K562 (cell line): ENCODE results near the gene HSD11B2. TPM values are rescaled to one million over a fixed set of nuclear protein-coding genes. Genes with fewer than 3 reads are reported as not detected.

ENCODE experiments used
- ATAC-seq: fragments of 200-7000 bp; cut with Tn5 transposase; 3 replicates; pipeline ENCODE4 v1.9.1; 2020; ENCODE audit warnings: moderate library complexity
- BruUV-seq: library from RNA; stranded (reverse); fragments of 400-500 nt; replicated peaks from 2 replicates; lab custom pipeline; 2021; lab: Mats Ljungman, UMichigan
- CTCF ChIA-PET: fragments of 300-600 bp; formaldehyde crosslinking; extraction: SDS; loops from one replicate; lab custom pipeline; 2021; ENCODE audit warnings: low intra/inter-chr PET ratio; lab: Yijun Ruan, JAX
- POLR2A ChIA-PET: fragments of 300-600, 350-650 bp; sonication (Branson Sonifier 250); formaldehyde crosslinking; extraction: SDS; loops from one replicate; lab custom pipeline; 2021; ENCODE audit warnings: antibody characterized with exemption, inconsistent platforms; lab: Yijun Ruan, JAX
- DNase-seq, 4 experiments: peaks; one replicate each; pipeline versions ENCODE4 v3.0.0 to v3.0.0-alpha.2; 2011 to 2018; ENCODE audit warnings: low spot score in 3 of 4, mixed read lengths in 3 of 4; ENCODE audit errors: extremely low read depth in 1 of 4
- FAIRE-seq: peaks from 2 replicates; lab custom pipeline; 2011; peaks lifted over from hg19 to GRCh38; lab: Jason Lieb, UNC
- H2AFZ ChIP-seq: 2 replicates; pipeline ENCODE4 v1.6.0; 2011; ENCODE audit warnings: low read depth, low read length, control low read depth, inconsistent platforms
- H3K27ac ChIP-seq: fragments of 200-600 bp; 3 replicates; pipeline ENCODE4 v1.8.0; 2011; ENCODE audit warnings: low read depth, mild to moderate bottlenecking, control low read depth, inconsistent platforms, low read length, moderate library complexity, mixed read lengths; ENCODE audit errors: extremely low read depth
- H3K27me3 ChIP-seq, 2 experiments: fragments of 300-600 bp in 1 of 2; 2 replicates in 1 of 2; 3 replicates in 1 of 2; pipeline versions ENCODE4 v1.6.0 to v1.8.0; 2011; ENCODE audit warnings: inconsistent platforms in 2 of 2, low read length in 2 of 2, mild to moderate bottlenecking in 1 of 2, mixed read lengths in 1 of 2, moderate library complexity in 1 of 2; ENCODE audit not compliant: control insufficient read depth in 2 of 2, insufficient read depth in 2 of 2
- H3K36me3 ChIP-seq: fragments of 300-600 bp; 3 replicates; pipeline ENCODE4 v1.8.0; 2011; ENCODE audit warnings: mild to moderate bottlenecking, low read length, inconsistent platforms; ENCODE audit not compliant: control insufficient read depth, insufficient read depth
- H3K4me1 ChIP-seq, 2 experiments: fragments of 200-600 bp in 1 of 2; replicated peaks in 1 of 2; 2 replicates in 1 of 2; 3 replicates in 1 of 2; pipeline versions ENCODE4 v1.5.1 to v1.8.0; 2011; ENCODE audit warnings: inconsistent platforms in 2 of 2, low read length in 2 of 2, mild to moderate bottlenecking in 1 of 2, mixed read lengths in 1 of 2, moderate library complexity in 1 of 2; ENCODE audit not compliant: control insufficient read depth in 2 of 2, insufficient read depth in 2 of 2
- H3K4me2 ChIP-seq: 2 replicates; pipeline ENCODE4 v1.6.1; 2011; ENCODE audit warnings: low read length, control low read depth, inconsistent platforms, mixed read lengths; ENCODE audit not compliant: insufficient read depth
- H3K4me3 ChIP-seq: fragments of 200-600 bp; sonication (generic), shearing (Covaris generic); 2 replicates; pipeline ENCODE4 v1.5.1; 2016; ENCODE audit warnings: control low read depth, inconsistent platforms
- H3K79me2 ChIP-seq: fragments of 200-600 bp; 3 replicates; pipeline ENCODE4 v1.8.0; 2011; ENCODE audit warnings: low read length, inconsistent platforms; ENCODE audit not compliant: control insufficient read depth, insufficient read depth
- H3K9ac ChIP-seq, 2 experiments: 2 replicates each; pipeline versions ENCODE4 v1.6.0 to v1.6.1; 2011; ENCODE audit warnings: low read depth in 2 of 2, low read length in 2 of 2, control low read depth in 1 of 2, inconsistent platforms in 1 of 2, mild to moderate bottlenecking in 1 of 2, mixed read lengths in 1 of 2; ENCODE audit not compliant: insufficient read depth in 1 of 2
- H3K9me1 ChIP-seq: one replicate; pipeline ENCODE4 v1.6.0; 2011; ENCODE audit warnings: inconsistent platforms, mild to moderate bottlenecking, low read length, moderate library complexity; ENCODE audit not compliant: control insufficient read depth, insufficient read depth
- H3K9me3 ChIP-seq: replicated peaks from 2 replicates; pipeline ENCODE4 v1.5.1; 2011; ENCODE audit warnings: low read depth, low read length, inconsistent platforms; ENCODE audit not compliant: control insufficient read depth, insufficient read depth
- H4K20me1 ChIP-seq: replicated peaks from 2 replicates; pipeline ENCODE4 v1.6.1; 2011; ENCODE audit warnings: low read length, inconsistent platforms, mixed read lengths; ENCODE audit not compliant: control insufficient read depth, insufficient read depth
- SMAD1 ChIP-seq: fragments of 150-350 bp; IDR thresholded peaks from 2 replicates; pipeline ENCODE4 v1.6.1; 2014; ENCODE audit warnings: low read length, low read depth; ENCODE audit not compliant: partially characterized antibody
- WGBS: fragments of 100-300 bp; shearing (Covaris generic); methylation state at CpG from one replicate; pipeline ENCODE4 v1.1.6; 2016; ENCODE audit warnings: low coverage, mixed read lengths; ENCODE audit not compliant: insufficient coverage; ENCODE audit errors: missing lambda C conversion rate; 5-methylcytosine and 5-hydroxymethylcytosine counted together
- in situ Hi-C: fragments of 300-500 bp; cut with MboI; formaldehyde crosslinking; loops from 4 replicates; pipeline ENCODE4 v1.15.0; 2018; ENCODE audit warnings: inconsistent platforms, mixed read lengths
- intact Hi-C: fragments of 100-400 bp; cut with micrococcal nuclease; formaldehyde crosslinking; loops from 2 replicates; pipeline ENCODE4 v1.14.2; 2022
- polyA plus RNA-seq, 8 experiments: library from polyadenylated mRNA; depleted of rRNA in 4 of 8; stranded (reverse) in 5 of 8; unstranded in 3 of 8; fragments of >200 nt; fragmentation: Nextera tagmentation in 2 of 8; fragmentation: Illumina TruSeq in 1 of 8; extraction: Ambion mirVana in 2 of 8; extraction: Trizol in 1 of 8; gene quantifications; 2 replicates each; pipeline versions ENCODE4 v1.2.1 to v1.2.3, GENCODE V29; 2011 to 2014; ENCODE audit warnings: inconsistent platforms in 1 of 8, missing spikeins in 1 of 8
- total RNA-seq, 7 experiments: library from RNA; depleted of rRNA in 6 of 7; stranded (reverse); fragments of >200 nt in 6 of 7; fragmentation: Illumina TruSeq in 2 of 7; extraction: Trizol in 2 of 7; gene quantifications; 2 replicates each; pipeline versions ENCODE4 v1.2.1 to v1.2.3, GENCODE V29; 2011 to 2021; ENCODE audit warnings: low replicate concordance in 1 of 7
- TF ChIP-seq, protein P1 (sequence below): fragments of 250-450 bp; sonication (Bioruptor Pico); IDR thresholded peaks from 2 replicates; pipeline ENCODE4 v1.9.0; 2021; ENCODE audit warnings: mild to moderate bottlenecking
- TF ChIP-seq, protein P2 (sequence below), 3 experiments: fragments of 200-800 bp in 1 of 3; sonication (Bioruptor generic) in 1 of 3; sonication (generic) in 1 of 3; formaldehyde crosslinking in 1 of 3; IDR thresholded peaks; 2 replicates each; pipeline versions ENCODE4 v1.6.1 to v1.8.0; 2016 to 2022; ENCODE audit warnings: mild to moderate bottlenecking in 2 of 3, missing compliant biosample characterization in 2 of 3, missing genetic modification characterization in 2 of 3, missing genetic modification reagents in 1 of 3

The HSD11B2 gene
- total and polyA plus RNA-seq, 9 of the 15 experiments (the other 6 are each of a cell fraction or from before 2014, with no cell fraction given) = 0.08 to 2.0 (median 0.79) TPM

DNA sequence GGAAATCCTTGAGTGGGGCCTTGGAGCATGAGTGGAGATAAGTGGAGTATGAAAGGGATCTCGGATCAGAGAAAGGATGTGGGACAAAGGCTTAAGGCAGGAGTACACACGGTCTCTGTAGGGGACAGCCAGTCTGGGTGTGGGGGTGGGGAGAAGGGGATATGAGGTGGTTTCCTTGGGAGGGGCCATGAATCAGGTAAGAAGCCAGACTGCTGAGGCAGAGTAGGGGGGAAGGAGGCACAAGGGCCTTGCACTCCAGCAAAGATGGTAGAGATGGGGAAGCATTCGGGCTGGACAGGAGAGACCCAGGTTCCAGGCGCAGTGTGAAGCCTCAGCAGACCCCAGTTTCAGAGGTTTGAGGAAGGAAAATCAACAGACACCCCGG lies 1.6 kb downstream of the HSD11B2 start:
- peaks cover 3% of the 10 kb centered on the region for H3K9me1 ChIP-seq
- no peak overlapping the region for H2AFZ ChIP-seq
- ChIA-PET CTCF (no interaction called here), POLR2A (no interaction called here)
- 62% methylated on average over 5 of the region's 5 CpGs for WGBS
- no peaks in the 10 kb centered on the region for H3K27me3 ChIP-seq
- in situ Hi-C loops = no loop called here
- H3K27ac ChIP-seq = no peak overlapping the region
- ATAC-seq (no peak), DNase-seq (no peak), FAIRE-seq (peak; percentile 15)
- intact Hi-C loops = no loop called here
- no peak overlapping the region for H3K4me2 ChIP-seq
- TF ChIP-seq, protein P1, sequence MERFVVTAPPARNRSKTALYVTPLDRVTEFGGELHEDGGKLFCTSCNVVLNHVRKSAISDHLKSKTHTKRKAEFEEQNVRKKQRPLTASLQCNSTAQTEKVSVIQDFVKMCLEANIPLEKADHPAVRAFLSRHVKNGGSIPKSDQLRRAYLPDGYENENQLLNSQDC (CRISPR knock-in tag) = no peak
- no peak for TF ChIP-seq SMAD1
- TF ChIP-seq, protein P2, sequence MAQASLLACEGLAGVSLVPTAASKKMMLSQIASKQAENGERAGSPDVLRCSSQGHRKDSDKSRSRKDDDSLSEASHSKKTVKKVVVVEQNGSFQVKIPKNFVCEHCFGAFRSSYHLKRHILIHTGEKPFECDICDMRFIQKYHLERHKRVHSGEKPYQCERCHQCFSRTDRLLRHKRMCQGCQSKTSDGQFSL (CRISPR knock-in tag; IDR thresholded peaks at IDR 0.05) = 0 out of 2 replicates have a peak, but pooled peaks have one; percentile 5
- TF ChIP-seq, protein P2 (tag; IDR thresholded peaks at IDR 0.05) = no peak
- BruUV-seq = no TSS peak
- 0 out of 4 replicates have a peak overlapping the region, but pooled peaks of 1 of the 2 experiments have one; percentile 68 for H3K9ac ChIP-seq
- H3K4me1 ChIP-seq = peaks cover 6 to 39% of the 10 kb centered on the region in 2 experiments; a peak in 3 of 5 replicates
- H4K20me1 ChIP-seq = peaks cover 13% of the 10 kb centered on the region; the same call in 1 of the 2 replicates
- no peaks in the 10 kb centered on the region for H3K9me3 ChIP-seq
- H3K4me3 ChIP-seq = no peak overlapping the region
- no peaks in the 10 kb centered on the region for H3K79me2 ChIP-seq
- H3K36me3 ChIP-seq = peaks cover 6% of the 10 kb centered on the region; the same call in 1 of the 3 replicates
